Astrocyte (in vitro differentiated cells and primary cell): ENCODE measurements around the gene KRT28.

Experiments
- CTCF ChIP-seq: IDR thresholded peaks from 2 replicates; pipeline ENCODE4 v1.5.1; 2011; ENCODE audit warnings: low read depth, mild to moderate bottlenecking, inconsistent platforms, low read length, moderate library complexity; ENCODE audit not compliant: insufficient read depth
- EZH2 ChIP-seq: IDR thresholded peaks from 2 replicates; pipeline ENCODE4 v1.6.1; 2012; ENCODE audit warnings: mild to moderate bottlenecking, low read length, inconsistent platforms; ENCODE audit not compliant: insufficient read depth

- TF ChIP-seq CTCF (no peak), EZH2 (no peak)
Observed at GRCh38 chr17:40818733-40819527, 19.2 kb upstream of the KRT28 start.
